Astrocyte of the hippocampus (primary cell): ENCODE data around the gene AP4M1.
A peak's percentile ranks its signal among the peaks of the same experiment; 100 is the strongest.

Source experiments
- DNase-seq: peaks from one replicate; pipeline ENCODE4 v3.0.0; 2011; ENCODE audit warnings: low read depth, low spot score

Gene AP4M1

DNA sequence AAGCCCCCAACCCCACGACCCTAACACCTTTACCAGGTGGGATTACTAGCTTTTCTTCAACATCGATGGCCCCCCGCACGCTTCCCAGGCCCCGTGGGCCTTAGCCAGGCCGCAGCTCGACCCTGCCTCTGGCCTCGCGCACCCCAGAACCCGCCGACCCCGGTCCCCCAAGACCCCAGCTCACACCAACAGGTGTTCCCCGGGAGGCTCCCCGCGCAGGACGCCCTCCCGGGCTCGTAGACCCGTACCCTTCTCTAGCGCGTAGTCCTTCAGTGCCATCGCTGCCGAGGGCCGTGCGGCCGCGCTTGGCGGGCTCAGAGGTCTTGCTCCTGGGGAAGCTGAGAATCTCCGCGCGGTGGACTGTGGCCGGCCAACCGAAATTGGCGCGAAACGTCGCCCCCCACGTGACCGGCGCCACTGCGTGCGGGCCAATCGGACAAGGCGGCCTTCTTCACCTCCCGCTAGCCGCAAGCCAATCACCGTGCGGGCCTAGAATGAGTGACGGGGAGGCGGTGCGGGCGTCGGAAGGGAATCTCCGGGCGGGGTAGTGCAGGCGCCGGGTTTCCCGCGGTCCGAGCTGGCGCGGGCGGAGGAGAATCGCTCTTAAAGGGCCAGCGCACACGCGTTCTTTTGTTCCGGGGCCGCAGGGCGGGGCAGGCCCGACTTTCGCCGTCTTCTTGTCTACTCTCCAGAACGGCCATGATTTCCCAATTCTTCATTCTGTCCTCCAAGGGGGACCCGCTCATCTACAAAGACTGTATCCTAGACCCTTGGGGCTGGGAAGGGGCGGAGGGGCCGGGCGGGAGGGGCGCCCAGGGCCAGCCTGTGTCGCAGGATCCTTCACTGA is at the start of gene AP4M1, which contains the start of gene MCM7:
TSS of gene AP4M1 (plus strand) at position 628 of the 847 bp plus-strand sequence. CDS start at position 700, 72 bp downstream.
TSS of gene MCM7 (minus strand) at position 382 of the 847 bp plus-strand sequence. CDS start at position 279, 103 bp downstream.
- peak; percentile 100 for DNase-seq

DNA sequence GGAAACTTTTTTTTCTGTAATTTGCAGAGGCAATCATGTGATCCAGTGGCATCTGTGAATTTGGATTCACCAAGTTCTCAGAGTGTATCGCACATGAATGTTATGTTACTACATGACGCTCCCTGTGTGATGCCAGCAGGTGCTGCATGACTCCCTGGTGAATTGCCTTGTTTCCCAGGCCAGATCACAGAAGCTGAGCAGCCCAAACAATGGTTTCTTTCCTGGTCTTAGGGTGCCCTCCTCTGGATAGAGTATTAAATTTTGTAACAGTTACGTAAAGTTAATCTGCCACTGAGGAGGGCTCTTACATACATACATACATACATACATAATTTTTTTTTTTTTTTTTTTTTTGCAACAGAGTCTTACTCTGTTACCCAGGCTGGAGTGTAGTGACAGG is 48.2 kb upstream of the AP4M1 start:
- DNase-seq: peak; percentile 59

DNA sequence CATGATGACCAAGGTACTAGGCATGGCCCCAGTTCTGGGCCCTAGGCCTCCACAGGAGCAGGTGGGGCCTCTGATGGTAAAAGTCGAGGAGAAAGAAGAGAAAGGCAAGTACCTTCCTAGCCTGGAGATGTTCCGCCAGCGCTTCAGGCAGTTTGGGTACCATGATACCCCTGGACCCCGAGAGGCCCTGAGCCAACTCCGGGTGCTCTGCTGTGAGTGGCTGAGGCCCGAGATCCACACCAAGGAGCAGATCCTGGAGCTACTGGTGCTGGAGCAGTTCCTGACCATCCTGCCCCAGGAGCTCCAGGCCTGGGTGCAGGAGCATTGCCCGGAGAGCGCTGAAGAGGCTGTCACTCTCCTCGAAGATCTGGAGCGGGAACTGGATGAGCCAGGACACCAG is 44.4 kb upstream of the AP4M1 start:
- no peak for DNase-seq

DNA sequence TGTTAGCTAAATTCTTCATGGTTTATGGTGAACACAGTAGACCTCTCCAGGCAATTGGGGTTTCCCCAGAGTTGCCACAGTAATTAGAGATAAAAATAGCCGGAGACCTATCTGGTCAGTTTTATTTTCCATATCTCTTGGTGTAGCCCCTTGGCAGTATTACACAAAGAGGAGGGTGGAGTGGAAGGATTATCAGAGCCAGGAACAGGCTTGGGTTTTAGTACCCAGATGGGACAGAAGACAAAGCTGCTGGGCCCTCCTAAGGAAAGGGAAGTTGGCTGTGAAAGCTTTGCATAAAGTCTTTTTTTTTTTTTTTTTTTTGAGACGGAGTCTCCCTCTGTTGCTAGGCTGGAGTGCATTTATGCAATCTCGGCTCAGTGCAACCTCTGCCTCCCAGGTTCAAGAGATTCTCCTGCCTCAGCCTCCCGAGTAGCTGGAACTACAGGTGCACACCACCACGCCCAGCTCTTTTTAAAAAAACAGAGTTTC is 42.1 kb upstream of the AP4M1 start:
- no peak for DNase-seq

- no peak for DNase-seq
Observed at GRCh38 chr7:100061518-100062193, 39.8 kb upstream of the AP4M1 start.

DNA sequence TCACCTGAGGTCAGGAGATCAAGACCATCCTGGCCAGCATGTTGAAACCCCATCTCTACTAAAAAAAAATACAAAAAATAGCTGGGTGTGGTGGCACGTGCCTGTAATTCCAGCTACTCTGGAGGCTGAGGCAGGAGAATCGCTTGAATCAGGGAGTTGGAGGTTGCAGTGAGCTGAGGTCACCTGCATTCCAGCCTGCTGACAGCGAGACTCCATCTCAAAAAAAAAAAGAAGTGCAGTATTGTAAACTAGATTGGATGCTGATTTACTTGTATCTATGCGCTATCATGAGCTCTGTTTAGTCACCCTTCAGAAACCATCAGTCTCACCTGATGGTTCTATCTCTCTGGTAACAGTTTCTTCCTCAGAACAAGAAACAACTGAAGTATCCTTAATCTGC is 38.1 kb upstream of the AP4M1 start:
- no peak for DNase-seq

DNA sequence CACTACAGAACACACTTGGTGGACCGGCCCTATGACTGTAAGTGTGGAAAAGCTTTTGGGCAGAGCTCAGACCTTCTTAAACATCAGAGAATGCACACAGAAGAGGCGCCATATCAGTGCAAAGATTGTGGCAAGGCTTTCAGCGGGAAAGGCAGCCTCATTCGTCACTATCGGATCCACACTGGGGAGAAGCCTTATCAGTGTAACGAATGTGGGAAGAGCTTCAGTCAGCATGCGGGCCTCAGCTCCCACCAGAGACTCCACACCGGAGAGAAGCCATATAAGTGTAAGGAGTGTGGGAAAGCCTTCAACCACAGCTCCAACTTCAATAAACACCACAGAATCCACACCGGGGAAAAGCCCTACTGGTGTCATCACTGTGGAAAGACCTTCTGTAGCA is 37.3 kb upstream of the AP4M1 start:
- no peak for DNase-seq

- DNase-seq: peak; percentile 71
Observed at GRCh38 chr7:100065452-100066186, 35.8 kb upstream of the AP4M1 start.

GRCh38 chr7:100066953-100067352 is 34.5 kb upstream of the AP4M1 start:
- no peak for DNase-seq

GRCh38 chr7:100069991-100070390 is 31.5 kb upstream of the AP4M1 start:
- DNase-seq: no peak

DNA sequence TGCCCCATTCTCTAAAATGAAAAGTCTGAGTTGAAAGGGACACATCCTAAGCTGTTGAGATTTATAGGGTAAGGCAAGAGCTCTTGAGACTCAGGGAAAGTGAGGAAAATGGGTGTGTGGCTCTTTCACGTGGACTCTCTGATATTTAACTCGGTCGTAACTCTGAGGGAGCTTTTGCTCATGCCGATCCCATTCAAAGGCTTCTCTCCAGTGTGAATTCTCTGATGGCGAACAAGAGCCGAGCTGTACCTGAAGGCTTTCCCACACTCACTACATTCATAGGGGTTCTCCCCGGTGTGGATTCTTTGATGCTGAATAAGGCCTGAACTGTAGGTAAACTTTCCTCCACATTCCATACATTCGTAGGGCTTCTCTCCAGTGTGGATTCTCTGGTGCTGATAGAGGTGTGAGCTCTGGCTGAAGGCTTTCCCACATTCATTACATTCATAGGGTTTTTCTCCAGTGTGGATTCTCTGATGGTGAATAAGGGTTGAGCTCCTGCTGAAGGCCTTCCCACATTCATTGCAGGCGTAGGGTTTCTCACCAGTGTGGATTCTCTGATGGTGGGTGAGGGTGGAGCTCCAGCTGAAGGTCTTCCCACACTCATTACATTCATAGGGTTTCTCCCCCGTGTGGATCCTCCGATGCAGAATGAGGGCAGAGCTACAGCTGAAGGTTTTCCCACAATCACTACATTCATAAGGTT is 30.3 kb upstream of the AP4M1 start:
- DNase-seq: no peak

DNA sequence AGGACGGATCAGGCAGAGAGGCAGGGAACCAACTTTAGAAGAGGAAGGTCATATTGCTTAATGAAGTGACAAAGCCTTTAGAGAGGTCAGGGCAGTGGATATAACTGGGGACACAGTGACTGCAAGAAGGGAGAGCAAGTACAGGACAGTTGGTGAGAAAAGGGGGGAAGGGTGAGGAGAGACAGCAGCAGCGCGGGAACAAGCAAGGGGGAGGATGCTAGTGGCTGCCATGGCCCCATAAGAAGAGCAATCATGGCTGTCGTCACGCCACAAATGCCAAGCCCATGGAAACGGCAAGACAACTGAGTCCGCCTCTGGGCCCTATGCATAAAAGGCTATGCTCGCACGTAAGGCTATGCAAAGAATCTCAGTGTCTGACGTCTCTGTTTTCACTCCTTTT is 29.0 kb upstream of the AP4M1 start:
- no peak for DNase-seq

DNA sequence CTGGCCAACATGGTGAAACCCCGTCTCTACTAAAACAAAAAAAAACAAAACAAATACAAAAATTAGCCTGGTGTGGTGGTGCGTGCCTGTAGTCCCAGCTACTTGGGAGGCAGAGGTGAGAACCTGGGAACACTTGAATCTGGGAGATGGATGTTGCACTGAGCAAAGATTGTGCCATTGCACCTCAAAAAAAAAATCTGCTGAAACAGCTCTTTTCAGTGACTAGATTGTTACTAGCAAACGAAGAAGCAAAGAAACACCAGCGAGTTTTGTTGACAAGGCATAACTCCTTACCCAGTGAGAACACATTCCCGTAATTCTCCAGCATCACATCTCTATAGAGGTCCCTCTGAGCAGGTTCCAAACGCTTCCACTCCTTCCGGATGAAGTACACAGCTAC is 26.6 kb upstream of the AP4M1 start:
- no peak for DNase-seq

GRCh38 chr7:100075418-100075817 is 26.0 kb upstream of the AP4M1 start:
- no peak for DNase-seq

GRCh38 chr7:100077205-100077604 is 24.2 kb upstream of the AP4M1 start:
- DNase-seq: no peak

GRCh38 chr7:100079024-100079560 is 22.4 kb upstream of the AP4M1 start:
- DNase-seq: no peak

GRCh38 chr7:100080907-100081534 is 20.4 kb upstream of the AP4M1 start:
- DNase-seq: peak; percentile 49

GRCh38 chr7:100081535-100082102 is 19.8 kb upstream of the AP4M1 start, which contains the start of gene ZNF3:
ZNF3 (minus strand) TSS chr7:100081723; CDS start chr7:100077357, 4,366 bp downstream.
- peak; percentile 100 for DNase-seq

GRCh38 chr7:100082978-100083377 is 18.5 kb upstream of the AP4M1 start:
- DNase-seq: no peak

GRCh38 chr7:100085515-100085914 is 15.9 kb upstream of the AP4M1 start:
- no peak for DNase-seq
